Thoracic aorta (tissue), 2 donors: ENCODE results near the gene TRIM9. TPM values are rescaled to one million over a fixed set of nuclear protein-coding genes. Genes with fewer than 3 reads are reported as not detected.
"Not testable (repeated sequence)": the region's sequence is repeated elsewhere in the genome, so short reads cannot be mapped to it uniquely, and the experiment has no call there.

Experiments
- ATAC-seq: fragments of 150-250 bp; one replicate; pipeline ENCODE4 v1.8.0; 2017; ENCODE audit warnings: low read depth; ENCODE audit not compliant: insufficient number of reproducible peaks, low FRiP score
- DNase-seq: peaks from one replicate; pipeline ENCODE4 v3.0.0-alpha.2; 2020; ENCODE audit warnings: low spot score
- H3K27ac ChIP-seq, 2 donors: fragments of 200-600 bp; sonication (generic); 1 replicate in 1 of 2; 2 replicates in 1 of 2; pipeline ENCODE4 v1.5.1; 2016; ENCODE audit warnings: mild to moderate bottlenecking in 2 of 2, moderate library complexity in 2 of 2
- H3K27me3 ChIP-seq: fragments of 200-600 bp; sonication (generic); replicated peaks from 2 replicates; pipeline ENCODE4 v1.6.0; 2016; ENCODE audit warnings: mild to moderate bottlenecking; ENCODE audit not compliant: insufficient read depth
- H3K36me3 ChIP-seq: fragments of 200-600 bp; sonication (generic); one replicate; pipeline ENCODE4 v1.5.1; 2016
- H3K4me1 ChIP-seq, 2 donors: fragments of 200-600 bp; sonication (generic); 1 replicate in 1 of 2; 2 replicates in 1 of 2; pipeline versions ENCODE4 v1.5.1 to v1.6.0; 2016; ENCODE audit warnings: low read depth in 2 of 2, mild to moderate bottlenecking in 1 of 2; ENCODE audit not compliant: control insufficient read depth in 1 of 2
- H3K4me3 ChIP-seq: fragments of 200-600 bp; sonication (generic); 2 replicates; pipeline ENCODE4 v1.5.1; 2016; ENCODE audit warnings: mild to moderate bottlenecking
- H3K9me3 ChIP-seq: fragments of 200-600 bp; sonication (generic); 2 replicates; pipeline ENCODE4 v1.5.1; 2016
- CTCF ChIP-seq: fragments of 200-600 bp; sonication (generic); IDR thresholded peaks from one replicate; pipeline ENCODE4 v1.5.1; 2019; ENCODE audit warnings: antibody characterized with exemption
- total RNA-seq, 2 donors: library from RNA; depleted of rRNA; stranded (reverse); fragments of >200 nt; gene quantifications; one replicate each; pipeline versions ENCODE4 v1.1.0 to v1.2.3, GENCODE V29; 2016

TRIM9 gene
- total RNA-seq, 2 donors from 2014 or later, result 0.41 to 2.1 TPM

DNA sequence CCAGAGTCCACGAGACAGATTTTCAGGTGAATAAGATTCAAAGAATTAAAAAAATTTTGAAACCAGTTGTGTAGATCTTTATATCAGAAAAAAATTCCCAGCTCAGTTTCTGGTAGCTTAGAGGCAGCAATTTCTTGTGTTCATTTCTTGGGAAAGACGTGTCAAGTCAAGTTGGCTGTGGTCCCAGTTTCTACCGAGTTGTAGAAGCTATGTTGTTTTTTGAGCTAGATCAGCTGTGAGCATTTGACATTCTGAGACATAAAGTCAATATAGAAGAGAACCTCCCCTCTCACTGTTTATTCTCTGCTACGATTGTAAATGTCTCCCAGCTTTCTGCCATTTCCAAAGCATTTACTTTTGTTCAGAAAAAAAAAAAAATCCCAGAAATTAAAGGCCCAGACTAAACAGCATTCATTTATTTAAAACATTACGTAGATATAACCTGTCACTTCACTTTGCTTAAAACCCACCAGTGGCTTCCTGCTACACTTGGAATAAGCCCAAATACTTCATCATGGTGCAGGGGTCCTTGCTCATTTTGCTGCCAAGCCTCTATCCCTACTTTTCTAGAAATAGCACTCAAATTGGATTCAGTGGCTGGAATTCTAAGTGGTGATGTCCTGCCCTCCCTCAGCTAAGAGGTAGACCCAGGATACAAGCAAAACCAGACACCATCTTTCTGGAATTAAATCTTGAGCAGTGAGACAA is 130.1 kb downstream of the TRIM9 start:
- Histone ChIP-seq H3K9me3 (no peaks in the 10 kb centered on the region), H3K4me3 (no peak overlapping the region), H3K4me1 (peaks cover 25 to 38% of the 10 kb centered on the region in 2 donors), H3K27me3 (no peaks in the 10 kb centered on the region), H3K36me3 (no peaks in the 10 kb centered on the region), H3K27ac (peak overlapping the region in 1 of 2 donors; percentile 36)
- TF ChIP-seq CTCF, result no peak
- DNase-seq, result peak; percentile 85
- ATAC-seq, result peak; percentile 30

DNA sequence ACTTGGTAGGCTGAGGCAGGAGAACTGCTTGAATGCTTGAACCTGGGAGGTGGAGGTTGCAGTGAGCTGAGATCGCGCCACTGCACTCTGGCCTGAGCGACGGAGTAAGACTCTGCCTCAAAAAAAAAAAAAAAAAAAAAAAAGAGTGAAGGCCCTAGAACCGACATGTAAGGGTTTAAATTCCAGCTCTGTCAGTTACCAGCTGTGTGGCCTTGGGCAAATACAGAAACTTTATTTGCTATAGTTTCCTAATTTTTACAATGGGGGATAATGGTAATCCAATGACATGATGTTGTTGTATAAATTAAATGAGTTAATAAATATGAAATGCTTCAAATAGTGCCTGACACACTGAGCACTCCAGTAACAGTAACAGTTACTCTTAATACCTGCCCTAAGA is 131.0 kb downstream of the TRIM9 start:
- no peaks in the 10 kb centered on the region for H3K36me3 ChIP-seq
- H3K27ac ChIP-seq, result no peak overlapping the region
- DNase-seq (no peak), ATAC-seq (no peak)
- no peaks in the 10 kb centered on the region for H3K27me3 ChIP-seq
- no peaks in the 10 kb centered on the region for H3K9me3 ChIP-seq
- peaks cover 25 to 38% of the 10 kb centered on the region in 2 donors for H3K4me1 ChIP-seq
- TF ChIP-seq CTCF, result no peak
- H3K4me3 ChIP-seq, result no peak overlapping the region

DNA sequence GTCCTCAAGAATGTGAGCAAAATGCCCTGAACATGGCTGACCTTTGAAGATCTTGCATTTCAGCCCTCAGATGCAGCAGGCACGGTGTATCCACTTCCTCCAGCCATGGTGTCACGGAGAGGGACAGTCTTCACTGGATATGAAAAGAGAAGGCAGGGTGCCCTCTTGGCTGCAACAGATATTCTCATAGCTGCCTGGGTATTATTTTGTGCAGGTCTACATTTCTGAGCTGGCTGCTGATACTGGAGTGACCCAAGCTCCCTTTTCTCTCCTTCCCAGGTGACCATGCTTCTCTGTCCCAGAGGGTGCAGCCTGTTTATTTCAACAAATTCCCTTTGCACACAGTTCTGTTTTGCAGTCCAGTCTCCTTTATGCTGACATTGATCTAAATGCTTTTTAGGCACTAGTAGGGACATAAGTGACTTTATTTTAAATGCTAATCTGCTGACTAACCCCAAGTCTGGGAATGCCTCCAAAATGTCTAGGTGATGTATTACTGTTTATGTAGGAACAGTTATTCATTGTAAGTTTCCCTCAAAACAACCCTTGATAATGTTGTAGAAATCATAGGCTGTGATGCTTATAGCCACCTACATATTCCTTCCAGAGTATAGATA is 133.2 kb downstream of the TRIM9 start:
- Histone ChIP-seq H3K27ac (peak overlapping the region; percentile 35 to 54), H3K4me1 (peaks cover 25 to 38% of the 10 kb centered on the region in 2 donors), H3K9me3 (no peaks in the 10 kb centered on the region), H3K36me3 (no peaks in the 10 kb centered on the region), H3K4me3 (peak overlapping the region; percentile 45), H3K27me3 (no peaks in the 10 kb centered on the region)
- peak; percentile 76 for ATAC-seq
- peak; percentile 31 for DNase-seq
- no peak for TF ChIP-seq CTCF

DNA sequence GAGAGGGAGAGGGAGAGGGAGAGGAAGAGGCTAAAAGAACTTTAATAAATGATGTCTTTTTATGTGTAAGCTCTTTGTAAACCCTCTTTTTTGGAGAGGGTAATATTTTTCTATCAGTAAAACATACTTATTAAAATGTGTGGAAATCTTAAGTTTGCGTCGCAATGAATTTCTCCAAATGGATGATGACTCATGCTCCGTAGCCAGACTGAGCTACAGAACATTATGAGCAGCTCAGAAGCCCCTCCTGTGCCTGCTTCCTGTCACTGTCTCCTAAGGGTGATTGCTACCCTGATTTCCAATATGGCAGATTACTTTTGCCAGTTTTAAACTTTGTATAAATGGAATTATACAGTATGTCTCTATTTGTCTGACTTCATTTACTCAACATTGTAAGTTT is 137.6 kb downstream of the TRIM9 start:
- ATAC-seq (no peak), DNase-seq (no peak)
- no peaks in the 10 kb centered on the region for H3K36me3 ChIP-seq
- no peaks in the 10 kb centered on the region for H3K27me3 ChIP-seq
- H3K4me3 ChIP-seq, result peak overlapping the region; percentile 34
- peaks cover 15 to 17% of the 10 kb centered on the region in 2 donors for H3K4me1 ChIP-seq
- H3K27ac ChIP-seq, result peak overlapping the region in 1 of 2 donors; percentile 12
- TF ChIP-seq CTCF, result no peak
- H3K9me3 ChIP-seq, result no peaks in the 10 kb centered on the region

DNA sequence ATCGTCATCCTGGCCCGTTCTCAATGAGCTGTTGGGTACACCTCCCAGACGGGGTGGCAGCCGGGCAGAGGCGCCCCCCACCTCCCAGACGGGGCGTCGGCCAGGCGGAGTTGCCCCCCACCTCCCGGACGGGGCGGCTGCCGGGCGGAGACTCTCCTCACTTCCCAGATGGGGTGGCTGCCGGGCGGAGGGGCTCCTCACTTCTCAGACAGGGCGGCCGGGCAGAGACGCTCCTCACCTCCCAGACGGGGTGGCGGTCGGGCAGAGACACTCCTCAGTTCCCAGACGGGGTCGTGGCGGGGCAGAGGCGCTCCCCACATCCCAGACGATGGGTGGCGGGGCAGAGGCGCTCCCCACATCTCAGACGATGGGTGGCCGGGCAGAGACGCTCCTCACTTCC is 138.5 kb downstream of the TRIM9 start:
- ATAC-seq, H3K27me3 ChIP-seq, DNase-seq, H3K4me1 ChIP-seq, H3K4me3 ChIP-seq, H3K36me3 ChIP-seq, H3K9me3 ChIP-seq, H3K27ac ChIP-seq: not testable (repeated sequence)
